Measurements from ENCODE around the gene CNTN6. TPM values are rescaled to one million over a fixed set of nuclear protein-coding genes. Genes with fewer than 3 reads are reported as not detected.

The CNTN6 gene
- total and polyA plus RNA-seq, 2 experiments from 2014 or later: not detected

DNA sequence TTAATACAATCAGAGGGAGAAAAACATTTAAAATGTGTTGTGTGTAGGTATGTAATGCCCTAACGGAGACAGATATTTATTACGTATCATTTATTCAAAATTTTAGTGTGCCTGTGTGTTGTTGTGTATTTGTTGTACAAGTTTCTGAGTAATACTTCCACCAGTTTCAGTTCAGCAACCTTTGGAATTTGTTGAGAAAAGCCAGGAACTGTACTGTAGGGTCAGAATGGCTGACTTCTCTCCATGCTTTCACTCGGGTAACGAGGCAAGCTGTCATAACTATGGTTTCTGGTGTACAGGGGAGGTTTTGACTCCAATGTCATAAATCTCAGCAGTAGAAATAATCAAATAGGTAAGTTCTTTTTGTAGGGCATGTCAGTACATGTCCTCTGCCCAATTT, 23.8 kb upstream of the CNTN6 start (continued):
- TF ChIP-seq, protein P1, sequence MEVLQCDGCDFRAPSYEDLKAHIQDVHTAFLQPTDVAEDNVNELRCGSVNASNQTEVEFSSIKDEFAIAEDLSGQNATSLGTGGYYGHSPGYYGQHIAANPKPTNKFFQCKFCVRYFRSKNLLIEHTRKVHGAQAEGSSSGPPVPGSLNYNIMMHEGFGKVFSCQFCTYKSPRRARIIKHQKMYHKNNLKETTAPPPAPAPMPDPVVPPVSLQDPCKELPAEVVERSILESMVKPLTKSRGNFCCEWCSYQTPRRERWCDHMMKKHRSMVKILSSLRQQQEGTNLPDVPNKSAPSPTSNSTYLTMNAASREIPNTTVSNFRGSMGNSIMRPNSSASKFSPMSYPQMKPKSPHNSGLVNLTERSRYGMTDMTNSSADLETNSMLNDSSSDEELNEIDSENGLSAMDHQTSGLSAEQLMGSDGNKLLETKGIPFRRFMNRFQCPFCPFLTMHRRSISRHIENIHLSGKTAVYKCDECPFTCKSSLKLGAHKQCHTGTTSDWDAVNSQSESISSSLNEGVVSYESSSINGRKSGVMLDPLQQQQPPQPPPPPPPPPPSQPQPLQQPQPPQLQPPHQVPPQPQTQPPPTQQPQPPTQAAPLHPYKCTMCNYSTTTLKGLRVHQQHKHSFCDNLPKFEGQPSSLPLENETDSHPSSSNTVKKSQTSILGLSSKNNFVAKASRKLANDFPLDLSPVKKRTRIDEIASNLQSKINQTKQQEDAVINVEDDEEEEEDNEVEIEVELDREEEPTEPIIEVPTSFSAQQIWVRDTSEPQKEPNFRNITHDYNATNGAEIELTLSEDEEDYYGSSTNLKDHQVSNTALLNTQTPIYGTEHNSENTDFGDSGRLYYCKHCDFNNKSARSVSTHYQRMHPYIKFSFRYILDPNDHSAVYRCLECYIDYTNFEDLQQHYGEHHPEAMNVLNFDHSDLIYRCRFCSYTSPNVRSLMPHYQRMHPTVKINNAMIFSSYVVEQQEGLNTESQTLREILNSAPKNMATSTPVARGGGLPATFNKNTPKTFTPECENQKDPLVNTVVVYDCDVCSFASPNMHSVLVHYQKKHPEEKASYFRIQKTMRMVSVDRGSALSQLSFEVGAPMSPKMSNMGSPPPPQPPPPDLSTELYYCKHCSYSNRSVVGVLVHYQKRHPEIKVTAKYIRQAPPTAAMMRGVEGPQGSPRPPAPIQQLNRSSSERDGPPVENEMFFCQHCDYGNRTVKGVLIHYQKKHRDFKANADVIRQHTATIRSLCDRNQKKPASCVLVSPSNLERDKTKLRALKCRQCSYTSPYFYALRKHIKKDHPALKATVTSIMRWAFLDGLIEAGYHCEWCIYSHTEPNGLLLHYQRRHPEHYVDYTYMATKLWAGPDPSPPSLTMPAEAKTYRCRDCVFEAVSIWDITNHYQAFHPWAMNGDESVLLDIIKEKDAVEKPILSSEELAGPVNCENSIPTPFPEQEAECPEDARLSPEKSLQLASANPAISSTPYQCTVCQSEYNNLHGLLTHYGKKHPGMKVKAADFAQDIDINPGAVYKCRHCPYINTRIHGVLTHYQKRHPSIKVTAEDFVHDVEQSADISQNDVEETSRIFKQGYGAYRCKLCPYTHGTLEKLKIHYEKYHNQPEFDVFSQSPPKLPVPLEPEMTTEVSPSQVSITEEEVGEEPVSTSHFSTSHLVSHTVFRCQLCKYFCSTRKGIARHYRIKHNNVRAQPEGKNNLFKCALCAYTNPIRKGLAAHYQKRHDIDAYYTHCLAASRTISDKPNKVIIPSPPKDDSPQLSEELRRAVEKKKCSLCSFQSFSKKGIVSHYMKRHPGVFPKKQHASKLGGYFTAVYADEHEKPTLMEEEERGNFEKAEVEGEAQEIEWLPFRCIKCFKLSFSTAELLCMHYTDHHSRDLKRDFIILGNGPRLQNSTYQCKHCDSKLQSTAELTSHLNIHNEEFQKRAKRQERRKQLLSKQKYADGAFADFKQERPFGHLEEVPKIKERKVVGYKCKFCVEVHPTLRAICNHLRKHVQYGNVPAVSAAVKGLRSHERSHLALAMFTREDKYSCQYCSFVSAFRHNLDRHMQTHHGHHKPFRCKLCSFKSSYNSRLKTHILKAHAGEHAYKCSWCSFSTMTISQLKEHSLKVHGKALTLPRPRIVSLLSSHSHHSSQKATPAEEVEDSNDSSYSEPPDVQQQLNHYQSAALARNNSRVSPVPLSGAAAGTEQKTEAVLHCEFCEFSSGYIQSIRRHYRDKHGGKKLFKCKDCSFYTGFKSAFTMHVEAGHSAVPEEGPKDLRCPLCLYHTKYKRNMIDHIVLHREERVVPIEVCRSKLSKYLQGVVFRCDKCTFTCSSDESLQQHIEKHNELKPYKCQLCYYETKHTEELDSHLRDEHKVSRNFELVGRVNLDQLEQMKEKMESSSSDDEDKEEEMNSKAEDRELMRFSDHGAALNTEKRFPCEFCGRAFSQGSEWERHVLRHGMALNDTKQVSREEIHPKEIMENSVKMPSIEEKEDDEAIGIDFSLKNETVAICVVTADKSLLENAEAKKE (CRISPR knock-in tag; IDR thresholded peaks at IDR 0.05): no peak

DNA sequence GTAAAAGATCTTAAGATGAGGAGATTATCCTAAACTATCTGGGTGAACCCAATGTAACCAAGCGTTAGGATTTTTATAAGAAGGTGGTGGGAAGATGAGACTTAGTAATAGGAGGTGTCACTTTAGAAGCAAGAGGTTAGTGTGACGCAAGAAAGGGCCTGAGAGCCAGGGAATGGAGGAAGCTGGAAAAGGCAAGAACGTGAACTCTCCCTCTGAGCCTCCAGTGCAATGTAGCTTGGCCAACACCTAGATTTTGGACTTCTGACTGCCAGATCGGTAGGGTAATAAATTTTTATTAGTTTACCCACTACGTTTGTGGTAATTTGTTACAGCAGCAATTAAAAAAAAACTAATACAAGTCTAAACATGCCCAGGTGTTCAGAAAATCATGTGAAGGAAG, 20.8 kb upstream of the CNTN6 start:
- no peak overlapping the region for H3K4me3 Mint-ChIP-seq
- TF ChIP-seq EZH2phosphoT487 (IDR thresholded peaks at IDR 0.05; ENCODE audit: unreplicated experiment) (no peak), POLR2AphosphoS5 (IDR thresholded peaks at IDR 0.05; ENCODE audit: low read depth) (no peak), STAT1 (IDR thresholded peaks at IDR 0.05; ENCODE audit: unreplicated experiment) (no peak), NANOG (IDR thresholded peaks at IDR 0.05; ENCODE audit: borderline replicate concordance) (no peak)
- TF ChIP-seq, protein P2, sequence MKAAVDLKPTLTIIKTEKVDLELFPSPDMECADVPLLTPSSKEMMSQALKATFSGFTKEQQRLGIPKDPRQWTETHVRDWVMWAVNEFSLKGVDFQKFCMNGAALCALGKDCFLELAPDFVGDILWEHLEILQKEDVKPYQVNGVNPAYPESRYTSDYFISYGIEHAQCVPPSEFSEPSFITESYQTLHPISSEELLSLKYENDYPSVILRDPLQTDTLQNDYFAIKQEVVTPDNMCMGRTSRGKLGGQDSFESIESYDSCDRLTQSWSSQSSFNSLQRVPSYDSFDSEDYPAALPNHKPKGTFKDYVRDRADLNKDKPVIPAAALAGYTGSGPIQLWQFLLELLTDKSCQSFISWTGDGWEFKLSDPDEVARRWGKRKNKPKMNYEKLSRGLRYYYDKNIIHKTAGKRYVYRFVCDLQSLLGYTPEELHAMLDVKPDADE (IDR thresholded peaks at IDR 0.05): no peak
- TF ChIP-seq, protein P1 (CRISPR knock-in tag; IDR thresholded peaks at IDR 0.05): no peak

More for the DNA sequence above, 20.8 kb upstream of the CNTN6 start:
- H4K20me1 ChIP-seq (replicated peaks; ENCODE audit: insufficient read depth): no peaks in the 10 kb centered on the region
- H3K9me2 ChIP-seq (ENCODE audit: insufficient read depth): no peaks in the 10 kb centered on the region
- H3K4me2 ChIP-seq: no peak overlapping the region
- DNase-seq (ENCODE audit: low spot score): no peak
- no peaks in the 10 kb centered on the region for H3K4me1 ChIP-seq (ENCODE audit: insufficient read depth)
- no peaks in the 10 kb centered on the region for H3K36me3 ChIP-seq (ENCODE audit: insufficient read depth)
- no peaks in the 10 kb centered on the region for H3K27me3 ChIP-seq (ENCODE audit: insufficient read depth)
- Mint-ChIP-seq H3K27me3 (ENCODE audit: insufficient read depth, low read depth, poor library complexity) (no peaks in the 10 kb centered on the region), H3K36me3 (ENCODE audit: low read depth) (peaks cover 26% of the 10 kb centered on the region), H3K9me3 (peaks cover 86% of the 10 kb centered on the region), H3K27ac (no peak overlapping the region), H3K4me1 (no peaks in the 10 kb centered on the region)
- H3K79me2 ChIP-seq (replicated peaks; ENCODE audit: insufficient read depth): no peaks in the 10 kb centered on the region
- H3K27ac ChIP-seq (ENCODE audit: low read depth): no peak overlapping the region
- no peak overlapping the region for H2AFZ ChIP-seq
- no peaks in the 10 kb centered on the region for H3F3A ChIP-seq (replicated peaks; ENCODE audit: low read depth)
- no peak overlapping the region for H3K4me3 ChIP-seq
- ATAC-seq: no peak

Data from GM23338 (cell line).